Measurements from ENCODE around the gene EPHB2. TPM values are rescaled to one million over a fixed set of nuclear protein-coding genes. Genes with fewer than 3 reads are reported as not detected.

Gene EPHB2
- total RNA-seq, 1 donor from 2014 or later = 5.0 TPM

DNA sequence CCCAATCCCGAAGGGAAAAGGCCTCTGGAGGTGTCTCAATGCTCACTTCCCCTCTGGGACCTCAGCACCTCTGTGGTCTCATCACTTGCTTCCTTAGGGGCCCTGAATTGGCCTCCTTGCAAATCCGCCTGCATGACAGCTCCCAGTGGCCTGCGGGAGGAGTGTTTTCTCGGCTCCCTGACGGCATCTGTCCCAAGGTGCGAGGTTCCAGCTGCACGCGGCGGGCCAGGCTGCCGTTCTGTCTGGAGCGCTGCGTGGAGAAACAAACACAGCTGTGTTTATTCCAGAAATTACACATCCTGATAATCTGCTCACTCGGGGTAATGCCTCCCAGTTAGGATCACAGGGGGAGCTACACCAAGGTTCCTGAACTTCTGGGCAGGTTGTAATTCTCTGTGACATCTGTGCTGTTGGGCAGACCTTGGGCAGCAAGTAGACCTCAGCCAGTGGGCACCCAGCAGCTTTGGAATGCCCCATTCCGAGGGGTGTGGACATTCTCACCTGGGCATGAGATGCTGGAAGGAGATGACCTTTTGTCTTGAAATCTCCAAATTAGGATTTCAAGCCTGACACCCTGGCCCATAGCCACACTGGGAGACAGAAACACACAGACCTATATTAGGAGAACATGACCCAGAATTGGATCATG lies 18.2 kb downstream of the EPHB2 start:
- DNase-seq (no peak), ATAC-seq (no peak)
- H3K36me3 ChIP-seq = no peaks in the 10 kb centered on the region
- H3K27me3 ChIP-seq (ENCODE audit: low read depth) = no peaks in the 10 kb centered on the region
- H3K4me1 ChIP-seq = no peaks in the 10 kb centered on the region
- H3K27ac ChIP-seq = no peak overlapping the region
- no peaks in the 10 kb centered on the region for H3K9me3 ChIP-seq
- no peak overlapping the region for H3K4me3 ChIP-seq
- intact Hi-C loops (cut with DNase I) = no loop called here
- TF ChIP-seq, protein P1, sequence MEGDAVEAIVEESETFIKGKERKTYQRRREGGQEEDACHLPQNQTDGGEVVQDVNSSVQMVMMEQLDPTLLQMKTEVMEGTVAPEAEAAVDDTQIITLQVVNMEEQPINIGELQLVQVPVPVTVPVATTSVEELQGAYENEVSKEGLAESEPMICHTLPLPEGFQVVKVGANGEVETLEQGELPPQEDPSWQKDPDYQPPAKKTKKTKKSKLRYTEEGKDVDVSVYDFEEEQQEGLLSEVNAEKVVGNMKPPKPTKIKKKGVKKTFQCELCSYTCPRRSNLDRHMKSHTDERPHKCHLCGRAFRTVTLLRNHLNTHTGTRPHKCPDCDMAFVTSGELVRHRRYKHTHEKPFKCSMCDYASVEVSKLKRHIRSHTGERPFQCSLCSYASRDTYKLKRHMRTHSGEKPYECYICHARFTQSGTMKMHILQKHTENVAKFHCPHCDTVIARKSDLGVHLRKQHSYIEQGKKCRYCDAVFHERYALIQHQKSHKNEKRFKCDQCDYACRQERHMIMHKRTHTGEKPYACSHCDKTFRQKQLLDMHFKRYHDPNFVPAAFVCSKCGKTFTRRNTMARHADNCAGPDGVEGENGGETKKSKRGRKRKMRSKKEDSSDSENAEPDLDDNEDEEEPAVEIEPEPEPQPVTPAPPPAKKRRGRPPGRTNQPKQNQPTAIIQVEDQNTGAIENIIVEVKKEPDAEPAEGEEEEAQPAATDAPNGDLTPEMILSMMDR (IDR thresholded peaks at IDR 0.05) = no peak

DNA sequence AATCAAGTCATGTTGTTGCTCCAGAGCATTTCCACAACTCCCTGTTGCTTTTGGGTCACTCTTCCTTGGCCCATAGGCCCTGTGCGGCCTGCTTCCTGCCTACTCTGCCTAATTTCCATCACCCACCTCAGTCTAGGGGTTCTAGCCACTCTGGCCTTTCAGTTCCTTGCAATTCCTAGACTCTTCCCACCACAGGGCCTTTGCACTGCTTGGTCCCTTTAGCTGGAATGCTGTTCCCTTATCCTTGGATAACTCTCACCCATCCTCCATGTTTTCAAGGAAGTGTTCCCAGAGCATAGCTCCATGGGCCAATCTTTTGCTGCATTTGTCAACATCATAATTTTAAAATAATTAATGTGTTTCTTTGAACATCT lies 18.7 kb downstream of the EPHB2 start:
- H3K36me3 ChIP-seq = no peaks in the 10 kb centered on the region
- intact Hi-C loops (cut with DNase I) = no loop called here
- no peaks in the 10 kb centered on the region for H3K9me3 ChIP-seq
- TF ChIP-seq, protein P1 (IDR thresholded peaks at IDR 0.05) = no peak
- ATAC-seq = no peak
- DNase-seq = no peak
- H3K27me3 ChIP-seq (ENCODE audit: low read depth) = no peaks in the 10 kb centered on the region
- no peaks in the 10 kb centered on the region for H3K4me1 ChIP-seq
- no peak overlapping the region for H3K27ac ChIP-seq
- H3K4me3 ChIP-seq = no peak overlapping the region

DNA sequence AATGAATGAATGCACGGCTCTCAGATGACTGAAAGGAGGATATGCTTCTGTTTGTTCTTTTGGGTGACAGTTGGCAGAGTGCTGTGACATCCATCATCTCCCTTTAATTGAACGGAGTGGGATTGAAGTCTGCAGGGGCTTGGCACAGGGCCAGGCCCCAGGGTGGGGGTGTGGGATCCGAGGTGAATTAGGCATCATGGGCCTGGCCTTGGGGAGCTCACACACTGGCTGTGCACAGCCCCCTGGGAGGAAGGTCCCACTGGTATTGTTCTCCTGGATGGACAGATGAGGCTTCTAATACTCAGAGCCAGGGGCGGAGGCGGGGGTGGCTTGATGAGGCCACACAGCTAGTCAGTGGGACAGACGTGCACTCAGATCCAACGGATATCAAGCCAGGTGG lies 19.3 kb downstream of the EPHB2 start:
- TF ChIP-seq, protein P1 (IDR thresholded peaks at IDR 0.05) = no peak
- no peaks in the 10 kb centered on the region for H3K27me3 ChIP-seq (ENCODE audit: low read depth)
- no peak for ATAC-seq
- H3K36me3 ChIP-seq = no peaks in the 10 kb centered on the region
- no peak overlapping the region for H3K27ac ChIP-seq
- intact Hi-C loops (cut with DNase I) = no loop called here
- H3K4me1 ChIP-seq = no peaks in the 10 kb centered on the region
- no peaks in the 10 kb centered on the region for H3K9me3 ChIP-seq
- H3K4me3 ChIP-seq = no peak overlapping the region
- no peak for DNase-seq

DNA sequence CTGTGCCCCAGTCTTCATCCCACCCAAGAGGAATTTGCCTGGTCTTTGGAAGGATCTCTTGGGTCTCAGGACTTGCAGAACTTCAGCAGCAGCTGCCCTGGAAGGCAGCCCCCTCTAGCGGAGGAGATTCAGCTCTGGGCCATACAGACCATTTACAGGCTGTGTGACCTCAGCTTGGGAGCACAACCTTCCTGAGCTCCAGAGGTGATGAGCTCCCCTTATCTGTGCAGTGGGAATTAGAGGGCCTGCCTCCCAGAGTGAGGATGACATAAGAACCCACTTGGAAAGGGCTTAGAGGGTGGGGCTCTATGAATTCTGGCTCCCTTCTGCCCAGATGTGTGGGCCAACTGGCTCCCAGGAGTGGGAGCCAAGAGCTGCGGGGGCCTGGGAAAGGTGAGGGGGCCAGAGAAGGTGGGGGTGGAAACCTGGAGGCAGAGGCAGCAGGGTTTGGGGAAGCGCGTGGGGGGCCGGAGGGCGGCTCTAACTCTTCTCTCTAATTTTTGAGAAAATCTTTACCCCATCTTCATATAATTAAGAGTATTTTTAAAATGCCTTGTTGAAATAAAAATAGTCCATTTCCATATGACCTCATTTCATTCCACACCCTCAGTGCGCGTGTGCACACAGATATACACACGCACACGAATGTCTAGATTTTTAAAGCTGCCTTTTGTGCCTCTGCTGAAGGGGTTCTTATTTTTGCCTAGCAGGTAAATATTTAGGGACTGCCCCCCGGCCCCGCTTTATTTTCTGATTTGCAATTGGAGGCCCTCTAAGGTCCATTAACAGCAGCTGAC lies 21.5 kb downstream of the EPHB2 start:
- H3K36me3 ChIP-seq = no peaks in the 10 kb centered on the region
- no peak overlapping the region for H3K4me3 ChIP-seq
- H3K9me3 ChIP-seq = no peaks in the 10 kb centered on the region
- intact Hi-C loops (cut with DNase I) = no loop called here
- H3K27me3 ChIP-seq (ENCODE audit: low read depth) = no peaks in the 10 kb centered on the region
- DNase-seq (no peak), ATAC-seq (no peak)
- TF ChIP-seq, protein P1 (IDR thresholded peaks at IDR 0.05) = no peak
- no peak overlapping the region for H3K27ac ChIP-seq
- peaks cover 4% of the 10 kb centered on the region for H3K4me1 ChIP-seq

DNA sequence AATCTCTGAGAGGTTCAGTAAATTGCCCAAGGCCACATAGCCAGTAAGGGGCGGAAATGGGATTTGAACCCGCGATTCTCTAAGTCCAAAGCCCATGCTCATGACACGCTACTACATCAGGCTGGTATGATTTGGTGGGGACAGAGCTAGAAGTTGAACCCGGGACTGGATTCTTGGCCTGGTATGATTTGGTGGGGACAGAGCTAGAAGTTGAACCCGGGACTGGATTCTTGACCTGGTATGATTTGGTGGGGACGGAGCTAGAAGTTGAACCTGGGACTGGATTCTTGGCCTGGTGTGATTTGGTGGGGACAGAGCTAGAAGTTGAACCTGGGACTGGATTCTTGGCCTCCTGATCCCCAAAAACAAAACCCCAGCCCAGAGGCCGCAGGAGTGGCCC lies 23.0 kb downstream of the EPHB2 start:
- TF ChIP-seq, protein P1 (IDR thresholded peaks at IDR 0.05) = no peak
- intact Hi-C loops (cut with DNase I) = no loop called here
- ATAC-seq (no peak), DNase-seq (no peak)
- no peaks in the 10 kb centered on the region for H3K9me3 ChIP-seq
- peaks cover 4% of the 10 kb centered on the region for H3K4me1 ChIP-seq
- H3K27me3 ChIP-seq (ENCODE audit: low read depth) = no peaks in the 10 kb centered on the region
- no peaks in the 10 kb centered on the region for H3K36me3 ChIP-seq
- H3K4me3 ChIP-seq = no peak overlapping the region
- no peak overlapping the region for H3K27ac ChIP-seq
